Kidney (tissue), 14 donors: ENCODE data around the gene SCNN1B. TPM values are rescaled to one million over a fixed set of nuclear protein-coding genes. Genes with fewer than 3 reads are reported as not detected.

Source experiments
- DNase-seq, 5 donors: peaks; one replicate each; pipeline ENCODE4 v3.0.0-alpha.2; 2013 to 2020
- FAIRE-seq: peaks from 2 replicates; lab custom pipeline; 2012; peaks lifted over from hg19 to GRCh38; lab: Jason Lieb, UNC
- H3K27ac ChIP-seq, 2 donors: one replicate each; pipeline ENCODE4 v1.7.0; 2013; ENCODE audit warnings: low read depth in 2 of 2, low read length in 2 of 2, inconsistent platforms in 1 of 2
- H3K27me3 ChIP-seq: one replicate; pipeline ENCODE4 v1.7.1; 2013; ENCODE audit warnings: low read length, inconsistent platforms; ENCODE audit not compliant: control insufficient read depth, insufficient read depth
- H3K36me3 ChIP-seq, 3 donors: one replicate each; pipeline versions ENCODE4 v1.7.0 to v1.7.1; 2013; ENCODE audit warnings: low read length in 3 of 3, control low read depth in 1 of 3, inconsistent platforms in 1 of 3; ENCODE audit not compliant: insufficient read depth in 3 of 3, control insufficient read depth in 2 of 3
- H3K4me1 ChIP-seq, 3 donors: one replicate each; pipeline versions ENCODE4 v1.7.0 to v1.7.1; 2013; ENCODE audit warnings: low read length in 3 of 3, inconsistent platforms in 1 of 3, low read depth in 1 of 3; ENCODE audit not compliant: control insufficient read depth in 2 of 3, insufficient read depth in 2 of 3
- H3K4me3 ChIP-seq, 3 donors: one replicate each; pipeline versions ENCODE4 v1.7.0 to v1.8.1; 2013; ENCODE audit warnings: low read length in 3 of 3, control low read depth in 1 of 3, inconsistent platforms in 1 of 3
- H3K9ac ChIP-seq, 3 donors: one replicate each; pipeline versions ENCODE4 v1.7.0 to v1.7.1; 2013; ENCODE audit warnings: low read length in 3 of 3, control low read depth in 1 of 3, inconsistent platforms in 1 of 3
- H3K9me3 ChIP-seq, 3 donors: one replicate each; pipeline versions ENCODE4 v1.7.0 to v1.7.1; 2013; ENCODE audit warnings: low read length in 3 of 3, control low read depth in 1 of 3, inconsistent platforms in 1 of 3; ENCODE audit not compliant: control insufficient read depth in 2 of 3, insufficient read depth in 1 of 3
- intact Hi-C: fragments of 100-400 bp; cut with DNase I; formaldehyde crosslinking; loops from one replicate; pipeline ENCODE4 v1.11.1; 2022
- polyA plus RNA-seq: library from polyadenylated mRNA; stranded (reverse); fragments of 350-450 nt; fragmentation: Illumina TruSeq; extraction: RNeasy Lipid Tissue Mini Kit (QIAGEN cat#74804); gene quantifications from one replicate; pipeline ENCODE4 v1.2.3, GENCODE V29; 2014; ENCODE audit warnings: low read depth, low replicate concordance; ENCODE audit not compliant: insufficient read depth
- total RNA-seq: library from RNA; stranded (reverse); fragmentation: NEBNext Ultra II Directional; extraction: Animal tissue kit (Norgen Biotek cat#: 25700); gene quantifications from one replicate; pipeline ENCODE4 v1.2.1, GENCODE V29; 2021
- TF ChIP-seq, protein P1 (sequence below): IDR thresholded peaks from 3 replicates; pipeline ENCODE4 v1.5.1; 2012; ENCODE audit warnings: mild to moderate bottlenecking, moderate library complexity, borderline replicate concordance; ENCODE audit not compliant: insufficient read depth; ENCODE audit errors: extremely low read depth
- donor health status: control.
- donor health status: control.
- donor health status: control.
- donor health status: control.
- donor health status: control.
- donor health status: DM: yes; HTN: yes; CAD: no.
- donor health status: Normal renal cell carcinoma (clear cell type).

The SCNN1B gene
- total and polyA plus RNA-seq, 2 donors from 2014 or later, result 7.8 to 62.9 TPM

DNA sequence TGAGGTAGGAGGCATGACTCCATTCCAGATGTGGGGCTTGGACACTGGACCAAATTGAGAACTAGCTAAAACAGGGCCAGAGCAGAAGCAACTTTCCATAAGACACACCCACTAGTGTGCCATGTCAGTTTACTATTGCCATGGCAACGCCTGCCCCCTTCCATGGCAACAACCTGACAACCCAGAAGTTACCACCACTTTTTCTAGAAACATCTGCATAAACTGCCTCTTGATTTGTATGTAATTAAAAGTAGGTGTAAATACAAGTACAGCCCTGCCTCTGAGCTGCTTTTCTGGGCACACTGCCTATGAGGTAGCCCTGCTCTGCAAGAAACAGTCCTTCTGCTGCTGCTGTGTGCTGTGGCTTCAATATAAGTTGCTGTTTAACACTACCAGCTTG, 19.5 kb upstream of the SCNN1B start:
- no peak overlapping the region for H3K9ac ChIP-seq
- FAIRE-seq (no peak), DNase-seq (no peak)
- intact Hi-C loops, result no loop called here
- H3K4me1 ChIP-seq, result no peaks in the 10 kb centered on the region
- H3K36me3 ChIP-seq, result no peaks in the 10 kb centered on the region
- H3K4me3 ChIP-seq, result no peak overlapping the region
- TF ChIP-seq, protein P1, sequence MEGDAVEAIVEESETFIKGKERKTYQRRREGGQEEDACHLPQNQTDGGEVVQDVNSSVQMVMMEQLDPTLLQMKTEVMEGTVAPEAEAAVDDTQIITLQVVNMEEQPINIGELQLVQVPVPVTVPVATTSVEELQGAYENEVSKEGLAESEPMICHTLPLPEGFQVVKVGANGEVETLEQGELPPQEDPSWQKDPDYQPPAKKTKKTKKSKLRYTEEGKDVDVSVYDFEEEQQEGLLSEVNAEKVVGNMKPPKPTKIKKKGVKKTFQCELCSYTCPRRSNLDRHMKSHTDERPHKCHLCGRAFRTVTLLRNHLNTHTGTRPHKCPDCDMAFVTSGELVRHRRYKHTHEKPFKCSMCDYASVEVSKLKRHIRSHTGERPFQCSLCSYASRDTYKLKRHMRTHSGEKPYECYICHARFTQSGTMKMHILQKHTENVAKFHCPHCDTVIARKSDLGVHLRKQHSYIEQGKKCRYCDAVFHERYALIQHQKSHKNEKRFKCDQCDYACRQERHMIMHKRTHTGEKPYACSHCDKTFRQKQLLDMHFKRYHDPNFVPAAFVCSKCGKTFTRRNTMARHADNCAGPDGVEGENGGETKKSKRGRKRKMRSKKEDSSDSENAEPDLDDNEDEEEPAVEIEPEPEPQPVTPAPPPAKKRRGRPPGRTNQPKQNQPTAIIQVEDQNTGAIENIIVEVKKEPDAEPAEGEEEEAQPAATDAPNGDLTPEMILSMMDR, result no peak
- no peak overlapping the region for H3K27ac ChIP-seq
- no peaks in the 10 kb centered on the region for H3K9me3 ChIP-seq
- H3K27me3 ChIP-seq, result no peaks in the 10 kb centered on the region

DNA sequence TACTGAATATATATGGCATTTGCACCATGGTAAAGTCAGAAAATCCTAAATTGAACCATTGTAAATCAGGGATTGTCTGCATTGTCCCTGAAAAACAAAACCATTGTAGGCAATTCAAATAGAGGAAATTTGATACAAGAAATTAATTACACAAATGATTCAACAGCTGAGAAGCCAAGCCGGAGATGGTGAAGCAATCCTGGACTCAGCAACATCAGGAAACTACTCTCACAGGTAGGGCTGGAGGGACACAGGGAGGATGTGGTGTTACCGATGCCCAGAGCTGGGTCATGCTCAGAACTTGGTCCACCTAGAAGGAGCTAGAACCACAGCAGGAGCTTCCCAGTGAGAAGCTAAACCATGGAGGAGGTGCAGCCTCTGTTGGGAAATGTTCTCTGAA, 18.5 kb upstream of the SCNN1B start:
- no peaks in the 10 kb centered on the region for H3K9me3 ChIP-seq
- H3K27ac ChIP-seq, result no peak overlapping the region
- H3K4me3 ChIP-seq, result no peak overlapping the region
- no peaks in the 10 kb centered on the region for H3K36me3 ChIP-seq
- intact Hi-C loops, result no loop called here
- no peaks in the 10 kb centered on the region for H3K27me3 ChIP-seq
- DNase-seq (no peak), FAIRE-seq (no peak)
- H3K4me1 ChIP-seq, result no peaks in the 10 kb centered on the region
- no peak overlapping the region for H3K9ac ChIP-seq
- TF ChIP-seq, protein P1, result no peak

DNA sequence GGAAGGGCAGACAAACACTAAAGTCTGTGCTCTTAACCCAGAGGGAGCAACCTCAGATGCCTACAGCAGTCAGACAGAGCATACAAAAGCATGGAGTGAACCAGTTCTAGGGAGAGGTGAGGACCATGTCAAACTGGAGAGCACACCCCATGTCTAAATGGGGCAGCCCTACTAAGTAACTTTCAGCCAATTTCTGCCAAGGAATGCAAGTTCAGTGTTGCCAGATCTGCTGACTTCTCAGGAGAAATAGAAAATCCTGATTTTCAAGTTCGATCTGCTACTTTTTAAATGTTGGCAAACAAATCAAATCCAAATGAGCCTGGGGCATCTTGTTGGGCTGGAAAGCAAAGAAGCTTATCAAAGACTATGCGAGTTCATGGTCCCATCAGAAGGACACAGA, 17.5 kb upstream of the SCNN1B start:
- H3K36me3 ChIP-seq, result no peaks in the 10 kb centered on the region
- no peak overlapping the region for H3K27ac ChIP-seq
- no peaks in the 10 kb centered on the region for H3K4me1 ChIP-seq
- no peaks in the 10 kb centered on the region for H3K27me3 ChIP-seq
- FAIRE-seq (no peak), DNase-seq (no peak)
- no peak overlapping the region for H3K9ac ChIP-seq
- TF ChIP-seq, protein P1, result no peak
- no peak overlapping the region for H3K4me3 ChIP-seq
- H3K9me3 ChIP-seq, result no peaks in the 10 kb centered on the region
- intact Hi-C loops, result no loop called here

DNA sequence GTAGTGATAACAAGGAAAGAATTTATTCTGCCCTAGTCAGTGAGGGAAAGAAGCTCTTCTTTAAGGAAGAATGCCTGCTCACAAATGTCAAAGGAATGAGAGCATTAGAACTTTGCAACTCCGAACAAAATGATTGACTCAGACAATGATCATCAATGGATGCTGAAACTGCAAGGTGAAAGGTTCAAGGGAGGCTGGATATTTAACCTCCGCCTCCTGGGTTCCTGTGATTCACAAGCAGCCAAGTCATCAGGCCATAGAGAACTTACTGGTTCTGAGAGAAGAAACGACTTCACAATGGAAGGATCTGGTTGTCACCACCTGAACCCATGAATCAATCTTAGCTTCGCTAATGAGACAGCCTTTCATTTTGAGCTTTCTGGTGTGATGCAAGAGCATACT, 16.0 kb upstream of the SCNN1B start:
- TF ChIP-seq, protein P1, result no peak
- Histone ChIP-seq H3K9me3 (no peaks in the 10 kb centered on the region), H3K27ac (no peak overlapping the region), H3K4me3 (no peak overlapping the region), H3K4me1 (no peaks in the 10 kb centered on the region), H3K27me3 (no peaks in the 10 kb centered on the region), H3K9ac (no peak overlapping the region), H3K36me3 (no peaks in the 10 kb centered on the region)
- FAIRE-seq (no peak), DNase-seq (no peak)
- intact Hi-C loops, result no loop called here
